Melanocyte of skin (primary cell): ENCODE results near the gene SLC25A44. TPM values are rescaled to one million over a fixed set of nuclear protein-coding genes. Genes with fewer than 3 reads are reported as not detected.

Experiments used
- small RNA-seq, 2 donors: library from RNA; depleted of rRNA; stranded (forward); fragments of <200 nt; gene quantifications; one replicate each; pipeline ENCODE3, GENCODE V24; 2012
- total RNA-seq, 2 donors: library from RNA; depleted of rRNA; stranded (reverse); fragments of >200 nt; gene quantifications; 2 replicates each; pipeline ENCODE4 v1.2.3, GENCODE V29; 2012

SLC25A44 gene
- 10 to 100 TPM; 25.5 to 28.0 TPM for total RNA-seq

GRCh38 chr1:156193488-156194299 lies at the start of gene SLC25A44:
Gene SLC25A44, plus strand, starts transcription at chr1:156194104. Its CDS starts 5,744 bp downstream, at chr1:156199848.

GRCh38 chr1:156153362-156153761 lies 40.5 kb upstream of the SLC25A44 start, which contains the start of gene SEMA4A:
Gene SEMA4A, plus strand, starts transcription at chr1:156153585. Its CDS starts 994 bp downstream, at chr1:156154579.

GRCh38 chr1:156212833-156213643 lies 19.1 kb downstream of the SLC25A44 start, which contains the start of gene PMF1:
Gene PMF1, plus strand, starts transcription at chr1:156213007. Its CDS starts 9 bp downstream, at chr1:156213016.

GRCh38 chr1:156241926-156242325 lies 48.0 kb downstream of the SLC25A44 start, which contains the start of gene BGLAP:
Gene BGLAP, plus strand, starts transcription at chr1:156242184. Its CDS starts 48 bp downstream, at chr1:156242232.

GRCh38 chr1:156247460-156248322 lies 53.8 kb downstream of the SLC25A44 start, which contains the start of gene PAQR6:
Gene PAQR6, minus strand, starts transcription at chr1:156248056. Its CDS starts 1,325 bp downstream, at chr1:156246731.

Small RNAs within 50 kb of the gene (small RNA-seq; reads per million reads assigned to genes)
- 0 reads per million in 2 donors for gene RF00568

Other genes starting within 250 kb of the SLC25A44 start
- gene ARHGEF2, start 215.6 kb upstream of the SLC25A44 start, total RNA-seq = 100 to 1,000 TPM in 1 of 2 donors, 10 to 100 TPM in 1; 59.5 to 134 TPM
- 100 to 1,000 TPM; 220 to 324 TPM for gene SSR2, start 173.2 kb upstream of the SLC25A44 start, total RNA-seq
- 10 to 100 TPM; 16.0 to 21.0 TPM for gene UBQLN4, start 140.3 kb upstream of the SLC25A44 start, total RNA-seq
- 10 to 100 TPM; 35.1 to 42.0 TPM for gene LAMTOR2, start 139.3 kb upstream of the SLC25A44 start, total RNA-seq
- gene RAB25, start 132.9 kb upstream of the SLC25A44 start, total RNA-seq = not detected
- 1 to 10 TPM; 1.0 to 4.0 TPM for gene MEX3A, start 111.6 kb upstream of the SLC25A44 start, total RNA-seq
- gene LMNA, start 79.4 kb upstream of the SLC25A44 start, total RNA-seq = 1,000 to 10,000 TPM in 1 of 2 donors, 100 to 1,000 TPM in 1; 784 to 1,173 TPM
- under 1 TPM; 0.67 to 0.69 TPM for gene SEMA4A, start 40.5 kb upstream of the SLC25A44 start, total RNA-seq
- gene PMF1, start 18.9 kb downstream of the SLC25A44 start, total RNA-seq = 10 to 100 TPM; 35.8 to 57.9 TPM
- under 1 TPM in 1 of 2 donors, not detected in 1; 0.33 TPM for gene BGLAP, start 48.1 kb downstream of the SLC25A44 start, total RNA-seq
- 1 to 10 TPM in 1 of 2 donors, under 1 TPM in 1; 0.67 to 1.4 TPM for gene PAQR6, start 54.0 kb downstream of the SLC25A44 start, total RNA-seq
- gene SMG5, start 88.7 kb downstream of the SLC25A44 start, total RNA-seq = 10 to 100 TPM; 54.4 to 63.6 TPM
- 1 to 10 TPM; 1.3 to 1.4 TPM for gene TMEM79, start 90.2 kb downstream of the SLC25A44 start, total RNA-seq
- 100 to 1,000 TPM; 236 to 244 TPM for gene GLMP, start 101.6 kb downstream of the SLC25A44 start, total RNA-seq
- not detected for gene VHLL, start 105.2 kb downstream of the SLC25A44 start, total RNA-seq
- 100 to 1,000 TPM; 425 to 719 TPM for gene CCT3, start 144.2 kb downstream of the SLC25A44 start, total RNA-seq
- 1 to 10 TPM in 1 of 2 donors, not detected in 1; 1.0 TPM for gene TSACC, start 144.4 kb downstream of the SLC25A44 start, total RNA-seq
- not detected for gene RHBG, start 175.1 kb downstream of the SLC25A44 start, total RNA-seq